GM19023 (cell line): ENCODE data around the gene PCDH15.

Source experiments
- ATAC-seq: cut with Tn5 transposase; IDR thresholded peaks from one replicate; pipeline ENCODE4 v1.9.1; 2021; ENCODE audit warnings: mild to moderate bottlenecking, moderate library complexity; ENCODE audit not compliant: unreplicated experiment

PCDH15 gene

GRCh38 chr10:54800741-54801421 is at the start of gene PCDH15:
PCDH15 (minus strand) TSS chr10:54801231; CDS start chr10:54664262, 136,969 bp downstream.
- ATAC-seq, result no peak

- ATAC-seq, result no peak
Observed at GRCh38 chr10:54843932-54844331, 42.9 kb upstream of the PCDH15 start.

DNA sequence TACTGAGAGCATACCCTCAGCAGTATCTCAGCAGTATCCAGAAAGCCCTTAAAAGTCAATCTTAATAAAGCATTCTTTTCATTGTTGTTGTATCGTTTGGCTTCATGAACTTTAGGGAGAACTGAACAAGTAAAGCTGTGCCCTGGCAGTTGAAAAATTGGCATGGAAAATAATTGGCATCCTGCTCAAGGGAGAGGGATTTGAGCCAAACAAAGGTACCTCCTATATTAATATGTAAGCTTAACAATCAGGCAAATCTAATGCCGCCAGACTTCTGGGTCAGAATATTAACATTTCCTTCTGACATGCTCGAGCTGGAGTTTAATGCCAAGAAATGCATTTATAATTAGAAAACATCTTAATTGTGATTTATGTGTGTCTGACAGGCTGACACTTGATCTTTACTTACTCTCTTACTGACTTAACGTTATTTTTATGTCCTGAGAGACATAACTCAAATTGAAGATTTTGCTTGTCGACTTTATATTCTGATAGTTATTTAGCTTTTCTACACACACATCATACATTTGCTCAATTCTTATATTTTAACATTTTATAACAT is 42.1 kb upstream of the PCDH15 start:
- no peak for ATAC-seq

DNA sequence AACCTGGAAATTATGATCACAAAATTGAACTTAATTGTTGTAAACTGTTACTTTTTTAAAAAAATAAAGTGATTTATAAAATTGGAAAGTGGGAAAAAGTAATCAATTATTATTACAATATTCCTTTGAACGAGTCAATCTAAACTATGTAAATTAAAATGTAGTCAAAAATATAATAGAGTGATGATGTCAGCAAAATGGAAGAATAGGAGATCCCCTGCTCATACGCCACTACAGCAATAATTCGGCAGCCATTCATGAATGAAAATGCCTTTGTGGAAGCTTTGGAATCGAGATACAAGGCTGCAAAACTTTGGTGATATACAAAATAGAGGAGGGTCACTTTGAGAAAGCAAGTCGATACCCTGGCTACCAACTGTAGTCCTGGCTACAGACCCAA is 36.4 kb upstream of the PCDH15 start:
- ATAC-seq, result no peak

GRCh38 chr10:54833029-54833428 is 32.0 kb upstream of the PCDH15 start:
- no peak for ATAC-seq

DNA sequence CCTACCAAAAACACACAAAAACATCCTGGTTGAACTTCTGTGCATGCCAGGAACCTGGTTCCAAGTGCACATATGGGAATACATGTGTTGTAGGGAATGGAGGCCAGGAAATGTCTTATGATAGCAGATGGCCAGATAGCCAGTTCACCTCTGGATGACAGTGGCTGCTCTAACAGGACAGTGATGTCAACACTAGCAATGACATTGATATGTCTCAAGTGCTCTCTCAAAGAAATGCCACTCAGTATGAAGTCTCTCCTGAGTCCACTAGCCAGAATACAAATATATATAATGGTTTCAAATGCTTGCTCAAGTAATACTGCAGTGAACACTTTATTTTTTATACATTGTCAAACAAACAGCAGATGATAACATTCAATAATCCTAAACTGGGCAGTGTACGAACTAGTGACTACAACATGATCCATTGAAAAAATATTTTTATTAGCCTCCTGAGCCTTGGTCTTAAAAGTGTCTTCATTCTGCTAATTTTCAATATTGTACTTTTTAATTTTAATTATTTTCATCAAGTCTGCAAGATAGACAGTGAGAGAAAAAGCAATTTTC is 26.0 kb upstream of the PCDH15 start:
- ATAC-seq, result no peak

DNA sequence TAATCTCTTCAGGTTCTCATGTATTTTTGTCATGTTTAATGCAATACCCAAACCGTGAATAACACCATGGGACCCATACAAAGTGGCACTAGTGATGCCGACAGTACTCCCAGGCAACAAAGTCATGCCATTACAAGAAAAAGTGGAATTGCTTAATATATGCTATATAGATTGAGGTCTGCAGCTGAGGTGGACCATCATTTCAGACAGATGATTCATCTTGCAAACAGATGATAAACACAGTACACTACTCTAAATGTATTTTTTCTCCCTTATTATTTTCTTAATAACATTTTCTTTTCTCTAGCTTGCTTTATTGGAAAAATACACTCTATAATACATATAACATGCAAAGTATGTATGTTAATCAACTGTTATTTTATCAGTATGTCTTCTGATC is 14.6 kb upstream of the PCDH15 start:
- ATAC-seq, result no peak

GRCh38 chr10:54808186-54808935 is 7.3 kb upstream of the PCDH15 start:
- no peak for ATAC-seq

- ATAC-seq, result no peak
Observed at GRCh38 chr10:54799506-54799905, 1.5 kb downstream of the PCDH15 start.

- ATAC-seq, result no peak
Observed at GRCh38 chr10:54797636-54798321, 3.3 kb downstream of the PCDH15 start.

DNA sequence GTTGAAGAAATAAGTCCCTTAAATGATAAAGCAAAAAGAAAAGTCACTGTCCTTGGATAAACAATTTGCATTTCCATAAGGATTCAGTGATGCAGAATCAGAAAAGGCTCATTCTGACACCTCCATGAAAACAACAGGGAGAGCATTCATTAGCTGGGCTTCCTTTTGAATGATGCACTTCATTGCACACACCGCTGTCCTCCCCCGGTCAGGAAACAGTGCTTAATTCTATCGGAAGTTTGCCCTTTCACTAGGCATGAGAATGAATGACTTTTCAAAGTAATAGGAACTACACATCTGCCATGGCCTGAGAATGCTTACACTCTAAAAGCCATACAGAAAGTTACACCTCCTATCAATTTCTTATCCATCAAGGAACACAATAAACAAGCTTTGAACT is 4.2 kb downstream of the PCDH15 start:
- no peak for ATAC-seq

DNA sequence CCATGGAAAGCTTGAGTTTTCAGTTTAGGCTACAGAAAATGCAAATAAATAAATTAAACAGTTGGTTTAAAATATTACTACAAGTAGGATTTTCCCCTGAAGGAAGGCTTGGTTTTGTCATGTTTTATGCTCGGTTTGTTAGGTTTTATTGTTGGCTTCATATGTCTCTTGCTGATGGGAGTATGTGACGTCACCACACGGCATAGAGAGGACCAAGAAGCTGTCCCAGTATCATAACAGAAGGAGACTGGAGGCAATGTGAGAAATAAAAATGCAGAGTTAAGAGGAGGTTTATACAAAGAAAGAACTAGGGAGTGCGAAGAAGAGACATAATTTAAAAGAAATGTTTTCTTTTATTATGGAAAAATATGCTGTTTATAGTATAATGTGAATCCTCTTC is 24.4 kb downstream of the PCDH15 start:
- no peak for ATAC-seq

- no peak for ATAC-seq
Observed at GRCh38 chr10:54772468-54773122, 28.4 kb downstream of the PCDH15 start.

GRCh38 chr10:54769051-54769450 is 32.0 kb downstream of the PCDH15 start:
- no peak for ATAC-seq

DNA sequence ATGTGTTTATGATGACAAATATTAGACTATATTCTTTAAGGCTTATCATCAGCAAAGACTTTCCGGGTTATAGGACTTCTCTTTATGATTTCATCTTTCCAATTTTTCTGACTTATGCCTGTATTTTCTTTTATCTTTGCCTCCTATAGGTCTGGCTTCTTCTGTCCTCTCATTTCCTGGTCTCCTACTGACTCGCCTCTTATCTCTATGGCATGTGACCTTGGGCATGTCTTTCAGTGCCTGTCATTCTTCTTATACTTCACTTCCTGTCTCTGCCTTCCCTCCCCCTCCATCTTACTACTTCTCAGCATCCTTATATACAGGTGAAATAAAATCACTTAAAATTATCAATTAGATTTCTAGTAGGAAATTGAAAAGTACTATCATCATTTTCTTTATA is 42.2 kb downstream of the PCDH15 start:
- no peak for ATAC-seq

- no peak for ATAC-seq
Observed at GRCh38 chr10:54749623-54750022, 51.4 kb downstream of the PCDH15 start.

- no peak for ATAC-seq
Observed at GRCh38 chr10:54745436-54745835, 55.6 kb downstream of the PCDH15 start.

GRCh38 chr10:54742416-54742815 is 58.6 kb downstream of the PCDH15 start:
- ATAC-seq, result no peak

DNA sequence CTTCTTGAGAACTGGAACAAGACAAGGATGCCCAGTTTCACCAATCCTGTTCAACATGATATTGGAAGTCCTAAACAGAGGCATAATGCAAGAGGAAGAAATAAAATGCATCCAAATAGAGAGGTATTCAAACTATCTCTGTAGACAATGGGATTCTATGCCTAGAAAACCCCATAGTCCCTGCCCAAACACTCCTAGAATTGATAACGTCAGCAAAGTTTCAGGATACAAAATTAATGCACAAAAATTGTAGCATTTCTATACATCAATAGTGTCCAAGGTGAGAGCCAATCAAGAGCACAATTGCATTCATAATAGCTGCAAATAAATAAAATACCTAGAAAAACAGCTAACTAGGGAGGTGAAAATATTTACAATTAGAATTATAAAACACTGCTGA is 72.5 kb downstream of the PCDH15 start:
- no peak for ATAC-seq

DNA sequence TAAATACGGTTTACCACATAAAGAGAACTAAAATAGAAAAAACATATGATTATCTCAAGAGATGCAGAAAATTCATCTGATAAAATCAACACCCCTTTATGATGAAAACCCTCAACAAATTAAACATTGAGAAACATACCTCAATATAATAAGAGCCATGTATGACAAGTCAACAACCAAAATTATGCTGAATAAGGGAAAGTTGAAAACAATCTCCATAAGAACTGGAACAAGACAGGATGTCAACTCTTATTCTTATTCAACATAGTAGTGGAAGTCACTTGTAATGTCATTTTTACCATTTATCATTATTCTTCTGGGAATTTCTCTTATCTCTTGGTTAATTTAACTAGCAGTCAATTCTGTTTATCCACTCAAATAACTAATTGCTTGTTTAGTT is 79.0 kb downstream of the PCDH15 start:
- no peak for ATAC-seq

- no peak for ATAC-seq
Observed at GRCh38 chr10:54710918-54711317, 90.1 kb downstream of the PCDH15 start.
